Measurements from ENCODE around the gene TECPR2. TPM values are rescaled to one million over a fixed set of nuclear protein-coding genes. Genes with fewer than 3 reads are reported as not detected.
"Not testable (repeated sequence)": the region's sequence is repeated elsewhere in the genome, so short reads cannot be mapped to it uniquely, and the experiment has no call there.

Gene TECPR2
- total RNA-seq, 1 donor from 2014 or later = 8.4 TPM

DNA sequence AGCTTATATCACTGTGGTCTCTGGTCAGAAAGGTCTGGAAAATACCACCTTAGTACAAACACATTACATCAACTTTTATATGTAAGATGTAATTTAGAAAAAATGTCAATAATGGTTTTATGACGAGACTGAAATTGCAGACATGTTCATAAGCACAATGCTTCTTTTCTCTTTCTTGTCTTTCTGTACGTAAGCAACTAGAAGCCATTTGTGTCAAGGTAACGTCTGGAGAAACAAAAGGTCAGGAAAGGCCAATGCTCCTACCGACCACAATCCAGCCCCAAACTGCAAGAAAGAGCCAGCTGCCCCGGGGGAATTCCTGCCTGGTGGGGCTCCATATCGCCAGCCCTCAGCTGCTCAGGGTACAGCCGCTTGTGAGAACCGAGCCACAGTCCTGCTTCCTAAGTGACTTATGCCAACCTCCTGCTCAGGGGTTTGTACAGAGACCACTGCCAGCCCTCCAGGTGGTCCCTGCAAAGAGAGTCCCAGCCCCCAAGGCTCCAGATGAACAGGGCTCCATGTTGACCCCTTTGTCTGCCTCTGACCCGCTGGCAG, 36.9 kb upstream of the TECPR2 start:
- Histone ChIP-seq H3K4me1 (no peaks in the 10 kb centered on the region), H3K4me2 (no peak overlapping the region), H3K9ac (no peak overlapping the region), H4K20me1 (ENCODE audit: low read depth) (no peaks in the 10 kb centered on the region), H3K9me3 (ENCODE audit: low read depth) (no peaks in the 10 kb centered on the region), H3K4me3 (no peak overlapping the region), H2AFZ (replicated peaks) (no peak overlapping the region), H3K36me3 (no peaks in the 10 kb centered on the region), H3K27ac (no peak overlapping the region), H3K27me3 (no peaks in the 10 kb centered on the region), H3K79me2 (ENCODE audit: low read depth) (peaks cover under 1% of the 10 kb centered on the region), H3F3A (ENCODE audit: low read depth) (peaks cover 7% of the 10 kb centered on the region)
- DNase-seq (ENCODE audit: low spot score) = no peak
- H3K4me1 Mint-ChIP-seq = peaks cover 7% of the 10 kb centered on the region
- H3K9me3 Mint-ChIP-seq = no peaks in the 10 kb centered on the region
- TF ChIP-seq EZH2phosphoT487 (IDR thresholded peaks at IDR 0.05) = no peak
- TF ChIP-seq EZH2 (IDR thresholded peaks at IDR 0.05) = no peak
- TF ChIP-seq, protein P1, sequence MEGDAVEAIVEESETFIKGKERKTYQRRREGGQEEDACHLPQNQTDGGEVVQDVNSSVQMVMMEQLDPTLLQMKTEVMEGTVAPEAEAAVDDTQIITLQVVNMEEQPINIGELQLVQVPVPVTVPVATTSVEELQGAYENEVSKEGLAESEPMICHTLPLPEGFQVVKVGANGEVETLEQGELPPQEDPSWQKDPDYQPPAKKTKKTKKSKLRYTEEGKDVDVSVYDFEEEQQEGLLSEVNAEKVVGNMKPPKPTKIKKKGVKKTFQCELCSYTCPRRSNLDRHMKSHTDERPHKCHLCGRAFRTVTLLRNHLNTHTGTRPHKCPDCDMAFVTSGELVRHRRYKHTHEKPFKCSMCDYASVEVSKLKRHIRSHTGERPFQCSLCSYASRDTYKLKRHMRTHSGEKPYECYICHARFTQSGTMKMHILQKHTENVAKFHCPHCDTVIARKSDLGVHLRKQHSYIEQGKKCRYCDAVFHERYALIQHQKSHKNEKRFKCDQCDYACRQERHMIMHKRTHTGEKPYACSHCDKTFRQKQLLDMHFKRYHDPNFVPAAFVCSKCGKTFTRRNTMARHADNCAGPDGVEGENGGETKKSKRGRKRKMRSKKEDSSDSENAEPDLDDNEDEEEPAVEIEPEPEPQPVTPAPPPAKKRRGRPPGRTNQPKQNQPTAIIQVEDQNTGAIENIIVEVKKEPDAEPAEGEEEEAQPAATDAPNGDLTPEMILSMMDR (IDR thresholded peaks at IDR 0.05) = no peak
- H3K27me3 Mint-ChIP-seq (ENCODE audit: insufficient read depth, low read depth) = peaks cover 2% of the 10 kb centered on the region
- H3K27ac Mint-ChIP-seq = no peak overlapping the region
- peaks cover 9% of the 10 kb centered on the region for H3K36me3 Mint-ChIP-seq
- H3K4me3 Mint-ChIP-seq = no peak overlapping the region

DNA sequence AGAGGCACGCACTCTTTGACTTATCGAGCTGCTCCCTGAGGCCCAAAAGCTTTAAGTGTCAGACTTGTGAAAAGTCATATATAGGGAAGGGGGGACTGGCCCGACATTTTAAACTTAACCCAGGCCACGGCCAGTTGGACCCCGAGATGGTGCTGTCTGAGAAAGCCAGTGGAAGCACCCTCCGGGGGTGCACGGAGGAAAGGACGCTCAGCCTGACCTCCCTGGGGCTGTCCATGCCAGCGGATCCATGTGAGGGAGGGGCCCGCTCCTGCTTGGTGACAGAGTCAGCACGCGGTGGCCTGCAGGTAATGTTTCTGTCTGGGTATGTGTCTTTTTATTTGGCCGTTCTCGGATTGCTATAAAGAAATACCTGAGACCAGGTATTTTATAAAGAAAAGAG, 36.2 kb upstream of the TECPR2 start:
- H3K9me3 ChIP-seq (ENCODE audit: low read depth) = no peaks in the 10 kb centered on the region
- DNase-seq (ENCODE audit: low spot score) = no peak
- peaks cover 9% of the 10 kb centered on the region for H3K36me3 Mint-ChIP-seq

DNA sequence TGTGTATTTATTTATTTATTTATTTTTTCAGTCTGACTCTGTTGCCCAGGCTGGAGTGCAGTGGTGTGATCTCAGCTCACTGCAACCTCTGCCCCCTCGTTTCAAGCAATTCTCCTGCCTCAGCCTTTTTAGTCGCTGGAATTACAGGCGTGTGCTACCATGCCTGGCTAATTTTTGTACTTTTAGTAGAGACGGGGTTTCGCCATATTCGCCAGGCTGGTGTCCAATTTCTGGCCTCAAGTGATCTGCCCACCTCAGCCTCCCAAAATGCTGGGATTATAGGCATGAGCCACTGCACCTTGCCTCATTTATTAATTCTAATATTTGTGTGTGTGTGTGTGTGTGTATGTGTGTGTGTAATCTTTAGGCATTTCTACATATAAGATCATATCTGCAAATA, 33.4 kb upstream of the TECPR2 start:
- H2AFZ ChIP-seq (replicated peaks); DNase-seq (ENCODE audit: low spot score); H3K27ac ChIP-seq; H3F3A ChIP-seq (ENCODE audit: low read depth); H3K4me1 ChIP-seq; H3K4me3 ChIP-seq; H3K9me3 ChIP-seq (ENCODE audit: low read depth); H3K79me2 ChIP-seq (ENCODE audit: low read depth); H3K4me1 Mint-ChIP-seq; H3K4me2 ChIP-seq; H3K4me3 Mint-ChIP-seq; H3K9ac ChIP-seq; H4K20me1 ChIP-seq (ENCODE audit: low read depth); H3K27me3 ChIP-seq; H3K27ac Mint-ChIP-seq; H3K36me3 ChIP-seq; H3K27me3 Mint-ChIP-seq (ENCODE audit: insufficient read depth, low read depth); H3K9me3 Mint-ChIP-seq; H3K36me3 Mint-ChIP-seq: not testable (repeated sequence)

More for the DNA sequence above, 36.2 kb upstream of the TECPR2 start:
- H3K36me3 ChIP-seq = no peaks in the 10 kb centered on the region
- H3K4me2 ChIP-seq = no peak overlapping the region
- H3K4me1 ChIP-seq = no peaks in the 10 kb centered on the region
- TF ChIP-seq EZH2 (IDR thresholded peaks at IDR 0.05) (no peak), EZH2phosphoT487 (IDR thresholded peaks at IDR 0.05) (no peak)
- TF ChIP-seq, protein P1 (IDR thresholded peaks at IDR 0.05) = no peak
- Mint-ChIP-seq H3K4me3 (no peak overlapping the region), H3K27me3 (ENCODE audit: insufficient read depth, low read depth) (peaks cover 2% of the 10 kb centered on the region), H3K27ac (no peak overlapping the region), H3K4me1 (peaks cover 7% of the 10 kb centered on the region), H3K9me3 (no peaks in the 10 kb centered on the region)
- H3K9ac ChIP-seq = no peak overlapping the region
- H3K27ac ChIP-seq = no peak overlapping the region
- H3K4me3 ChIP-seq = no peak overlapping the region
- no peaks in the 10 kb centered on the region for H4K20me1 ChIP-seq (ENCODE audit: low read depth)
- no peaks in the 10 kb centered on the region for H3K27me3 ChIP-seq
- H2AFZ ChIP-seq (replicated peaks) = no peak overlapping the region
- peaks cover 4% of the 10 kb centered on the region for H3F3A ChIP-seq (ENCODE audit: low read depth)
- H3K79me2 ChIP-seq (ENCODE audit: low read depth) = no peaks in the 10 kb centered on the region

DNA sequence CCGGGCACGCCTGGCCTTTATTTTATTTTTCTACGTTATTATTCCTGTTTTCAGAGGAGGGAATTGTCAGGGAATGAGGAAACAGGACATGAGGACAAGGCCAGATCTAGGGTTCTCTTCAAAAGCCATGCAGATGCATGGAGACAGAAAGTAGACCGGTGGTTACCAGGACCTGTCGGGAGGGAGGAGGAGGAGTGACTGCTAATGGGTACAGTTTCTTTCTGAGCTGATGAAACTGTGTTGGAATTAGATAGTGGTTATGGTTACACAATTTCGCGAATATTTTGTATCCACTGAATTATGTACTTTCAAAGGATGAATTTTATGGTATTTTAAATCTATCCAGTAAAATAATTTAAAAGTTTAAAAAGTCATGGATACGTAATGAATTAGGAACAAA, 31.9 kb upstream of the TECPR2 start:
- no peaks in the 10 kb centered on the region for H3K9me3 ChIP-seq (ENCODE audit: low read depth)
- H2AFZ ChIP-seq (replicated peaks) = no peak overlapping the region
- no peaks in the 10 kb centered on the region for H3K27me3 ChIP-seq
- peaks cover 12% of the 10 kb centered on the region for H3K36me3 Mint-ChIP-seq
- TF ChIP-seq EZH2 (IDR thresholded peaks at IDR 0.05) (no peak), EZH2phosphoT487 (IDR thresholded peaks at IDR 0.05) (no peak)
- TF ChIP-seq, protein P1 (IDR thresholded peaks at IDR 0.05) = no peak
- no peak overlapping the region for H3K4me3 ChIP-seq
- H3K4me3 Mint-ChIP-seq = no peak overlapping the region
- no peaks in the 10 kb centered on the region for H4K20me1 ChIP-seq (ENCODE audit: low read depth)
- no peaks in the 10 kb centered on the region for H3F3A ChIP-seq (ENCODE audit: low read depth)
- no peaks in the 10 kb centered on the region for H3K4me1 ChIP-seq
- no peaks in the 10 kb centered on the region for H3K4me1 Mint-ChIP-seq
- no peak overlapping the region for H3K4me2 ChIP-seq
- no peaks in the 10 kb centered on the region for H3K36me3 ChIP-seq
- H3K27ac ChIP-seq = no peak overlapping the region
- no peaks in the 10 kb centered on the region for H3K27me3 Mint-ChIP-seq (ENCODE audit: insufficient read depth, low read depth)
- H3K27ac Mint-ChIP-seq = no peak overlapping the region
- H3K9ac ChIP-seq = no peak overlapping the region
- H3K9me3 Mint-ChIP-seq = no peaks in the 10 kb centered on the region
- no peak for DNase-seq (ENCODE audit: low spot score)
- no peaks in the 10 kb centered on the region for H3K79me2 ChIP-seq (ENCODE audit: low read depth)

All from neural progenitor cell (in vitro differentiated cells).